HG02884 (cell line): ENCODE data around the gene TCEAL8.

ENCODE experiments used
- ATAC-seq: cut with Tn5 transposase; IDR thresholded peaks from one replicate; pipeline ENCODE4 v1.9.1; 2021; ENCODE audit warnings: mild to moderate bottlenecking, moderate library complexity; ENCODE audit not compliant: unreplicated experiment

The TCEAL8 gene

DNA sequence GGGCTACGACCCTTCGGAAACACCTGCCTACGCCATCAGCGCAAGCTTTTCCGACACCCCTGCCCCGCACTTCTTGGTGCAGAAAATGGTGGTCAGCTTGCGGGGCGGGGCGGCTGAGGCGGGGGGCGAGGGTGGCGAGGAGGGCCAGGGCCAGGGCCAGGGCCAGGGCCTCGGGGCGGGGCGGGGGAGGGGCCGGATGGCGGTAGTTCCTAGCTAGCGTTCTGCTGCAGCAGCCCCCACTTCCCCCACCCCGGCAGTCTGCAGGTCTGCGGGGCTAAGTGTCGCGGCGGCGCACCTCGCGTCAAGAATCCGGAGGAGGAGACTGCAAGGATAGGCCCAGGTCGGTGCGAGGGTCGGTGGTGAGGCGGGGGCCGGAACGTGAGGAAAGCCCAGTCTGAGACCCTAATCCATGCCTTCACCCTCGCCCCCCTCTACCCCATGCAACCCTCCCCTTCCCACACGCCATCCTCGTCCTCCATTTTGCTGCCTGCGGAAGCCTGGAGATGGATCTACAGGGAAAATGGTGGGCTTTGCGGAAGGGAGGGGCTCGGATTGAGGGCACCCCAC lies 39.4 kb downstream of the TCEAL8 start:
- peak; percentile 18 for ATAC-seq

DNA sequence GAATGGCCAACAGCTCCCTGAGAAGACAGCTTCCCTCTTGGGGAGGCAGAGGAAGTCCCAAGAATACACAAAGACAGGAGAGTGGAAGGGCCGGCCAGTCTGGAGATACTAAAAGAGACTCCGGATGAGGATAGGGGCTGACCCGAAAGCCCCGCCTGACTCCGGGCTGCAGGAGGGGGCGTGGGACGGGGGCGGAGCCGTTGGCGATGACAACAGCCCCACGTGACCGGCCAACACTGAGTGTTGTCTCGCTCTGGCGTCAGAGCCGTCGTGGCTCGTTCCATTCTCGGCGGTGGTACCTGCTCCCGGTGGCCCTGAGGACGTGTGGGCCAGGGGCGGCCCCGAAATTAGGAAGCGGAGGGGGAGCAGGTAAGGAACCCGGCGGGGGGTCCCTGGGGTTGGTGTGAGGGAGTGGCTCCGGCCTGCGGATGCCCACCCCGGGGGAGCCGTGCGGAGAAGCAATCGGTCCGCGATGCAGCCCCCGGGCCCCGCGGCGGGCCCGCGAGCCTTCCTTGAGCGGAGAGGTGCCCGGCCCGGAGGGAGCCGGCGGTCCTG lies 40.0 kb downstream of the TCEAL8 start, which contains the start of gene BEX4:
TSS of gene BEX4 (plus strand) at position 239 of the 555 bp plus-strand sequence. CDS start 1,046 bp downstream, outside the sequence.
- peak; percentile 89 for ATAC-seq

DNA sequence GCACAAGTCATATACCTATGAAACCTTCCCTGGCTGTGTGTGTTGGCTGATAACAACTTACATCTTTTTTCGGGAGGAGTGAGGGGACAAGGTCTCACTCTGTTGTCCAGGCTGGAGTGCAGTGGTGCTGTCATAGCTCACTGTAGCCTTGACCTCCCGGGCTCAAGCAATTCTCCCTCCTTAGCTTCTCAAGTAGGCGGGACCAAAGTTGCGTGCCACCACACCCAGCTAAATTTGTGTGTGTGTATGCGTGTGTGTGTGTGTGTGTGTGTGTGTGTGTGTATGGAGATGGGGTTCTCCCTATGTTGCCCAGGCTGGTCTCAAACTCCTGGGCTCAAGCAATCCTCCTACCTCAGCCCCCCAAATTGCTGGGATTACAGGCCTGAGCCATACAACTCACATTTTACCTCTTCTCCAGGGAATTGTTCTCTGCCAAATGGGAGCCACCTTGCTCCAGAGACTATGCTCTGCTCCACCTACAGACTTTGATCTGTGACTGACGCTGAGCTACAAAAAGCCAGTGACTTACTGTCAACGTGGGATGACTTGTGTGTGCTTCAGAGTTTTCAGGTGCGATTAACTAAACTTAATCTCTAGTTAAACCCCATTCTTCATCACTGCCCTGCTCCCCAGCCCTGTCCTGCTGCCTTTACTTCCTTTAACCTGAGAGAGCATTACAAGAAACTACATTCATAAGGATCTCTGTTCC lies 42.1 kb downstream of the TCEAL8 start:
- ATAC-seq: no peak

DNA sequence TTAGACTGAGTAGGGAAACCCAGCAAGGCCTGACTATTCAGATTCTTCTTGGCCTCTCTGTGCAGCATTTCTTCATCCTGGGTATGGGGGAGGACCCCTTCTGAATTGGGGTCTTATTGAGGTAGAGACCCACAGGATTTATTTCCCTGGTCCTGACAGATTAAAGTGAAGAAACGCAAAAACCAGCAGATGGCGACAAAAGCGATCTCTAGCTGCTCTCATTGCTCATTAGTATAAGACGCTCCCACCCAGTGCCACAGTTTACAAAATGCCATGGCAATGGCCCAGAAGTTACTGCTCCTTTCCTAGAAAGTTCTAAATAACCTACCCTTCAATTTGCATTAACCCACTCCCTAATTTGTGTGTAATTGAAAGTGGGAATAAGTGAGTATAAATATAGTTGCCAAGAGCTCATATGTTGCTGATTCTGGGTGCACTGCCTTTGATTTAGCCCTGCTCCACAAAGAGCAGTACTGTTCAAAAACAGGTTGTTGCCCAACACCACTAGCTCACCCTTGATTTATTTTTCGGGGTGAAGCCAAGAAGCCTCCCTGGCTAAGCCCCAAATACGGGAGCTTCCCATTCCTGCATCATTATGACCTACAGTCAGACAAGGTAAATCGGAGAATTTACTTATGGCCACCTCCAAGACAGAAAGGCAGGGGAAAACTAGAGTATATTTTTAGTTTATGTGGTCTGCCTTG lies 43.8 kb downstream of the TCEAL8 start:
- no peak for ATAC-seq

DNA sequence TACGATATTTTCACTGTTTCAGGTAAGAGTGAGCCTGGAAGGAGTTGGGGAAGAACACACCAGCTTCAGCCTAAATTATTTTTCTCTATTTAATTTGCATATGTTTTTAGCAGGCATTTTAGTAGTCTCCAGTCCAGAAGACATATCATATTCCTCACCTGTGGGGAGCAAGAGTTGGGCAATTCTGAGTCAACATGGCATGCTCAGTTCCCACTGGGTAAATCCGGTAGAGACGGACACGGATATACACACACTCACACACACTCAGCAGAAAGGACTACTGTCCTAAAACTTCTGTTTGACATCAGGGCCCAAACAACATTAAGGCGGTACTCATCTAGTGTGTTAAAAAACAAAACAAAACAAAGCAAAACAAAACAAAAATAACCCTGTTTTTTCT lies 44.9 kb downstream of the TCEAL8 start:
- no peak for ATAC-seq
